Ramos (cell line): ENCODE data around the gene ZNF674.

Experiments used
- in situ Hi-C: fragments of 300-500 bp; cut with MboI; formaldehyde crosslinking; loops from one replicate; pipeline ENCODE4 v1.14.3; 2022; ENCODE audit warnings: low sequenced_read_pairs; ENCODE audit not compliant: unreplicated experiment

The ZNF674 gene

GRCh38 chrX:46545111-46546005 is at the start of gene ZNF674:
ZNF674 (minus strand) TSS chrX:46545421; CDS start chrX:46542087, 3,334 bp downstream.
- in situ Hi-C loops = no loop called here

- in situ Hi-C loops = no loop called here
These were observed 44.9 kb upstream of the ZNF674 start for GRCh38 chrX:46589977-46590723.

GRCh38 chrX:46588263-46588662 is 43.0 kb upstream of the ZNF674 start:
- in situ Hi-C loops = no loop called here

- in situ Hi-C loops = no loop called here
These were observed 42.5 kb upstream of the ZNF674 start for GRCh38 chrX:46587753-46588171.

- in situ Hi-C loops = no loop called here
These were observed 41.9 kb upstream of the ZNF674 start for GRCh38 chrX:46587158-46587557.

- in situ Hi-C loops = no loop called here
These were observed 39.5 kb upstream of the ZNF674 start for GRCh38 chrX:46584736-46585135.

GRCh38 chrX:46582966-46583365 is 37.7 kb upstream of the ZNF674 start:
- in situ Hi-C loops = no loop called here

- in situ Hi-C loops = no loop called here
These were observed 37.1 kb upstream of the ZNF674 start for GRCh38 chrX:46582325-46582724.

- in situ Hi-C loops = no loop called here
These were observed 35.4 kb upstream of the ZNF674 start for GRCh38 chrX:46580613-46581012.

GRCh38 chrX:46579250-46579649 is 34.0 kb upstream of the ZNF674 start:
- in situ Hi-C loops = no loop called here

GRCh38 chrX:46577221-46578005 is 32.2 kb upstream of the ZNF674 start:
- in situ Hi-C loops = no loop called here

- in situ Hi-C loops = no loop called here
These were observed 31.2 kb upstream of the ZNF674 start for GRCh38 chrX:46576458-46576857.

- in situ Hi-C loops = no loop called here
These were observed 30.8 kb upstream of the ZNF674 start for GRCh38 chrX:46575991-46576392.

GRCh38 chrX:46575586-46575985 is 30.4 kb upstream of the ZNF674 start:
- in situ Hi-C loops = no loop called here

GRCh38 chrX:46574774-46575381 is 29.7 kb upstream of the ZNF674 start:
- in situ Hi-C loops = no loop called here

- in situ Hi-C loops = no loop called here
These were observed 28.9 kb upstream of the ZNF674 start for GRCh38 chrX:46573892-46574773.

- in situ Hi-C loops = no loop called here
These were observed 28.2 kb upstream of the ZNF674 start, which contains the start of gene CHST7 for GRCh38 chrX:46573331-46573891. CHST7 (plus strand) TSS chrX:46573765; CDS start chrX:46573932, 167 bp downstream.

- in situ Hi-C loops = no loop called here
These were observed 27.2 kb upstream of the ZNF674 start for GRCh38 chrX:46572340-46572936.
